Transverse colon (tissue), 4 donors: ENCODE measurements around the gene C11orf52.

ENCODE experiments used
- EP300 ChIP-seq: sonication (generic); formaldehyde crosslinking; IDR thresholded peaks from one replicate; pipeline ENCODE4 v1.6.1; 2017; ENCODE audit warnings: antibody characterized with exemption, low read depth
- POLR2A ChIP-seq: fragments of 450-650 bp; IDR thresholded peaks from one replicate; pipeline ENCODE4 v1.6.1; 2016; ENCODE audit warnings: antibody characterized with exemption, mild to moderate bottlenecking, moderate library complexity
- POLR2AphosphoS5 ChIP-seq, 3 donors: sonication (generic); formaldehyde crosslinking; IDR thresholded peaks; one replicate each; pipeline ENCODE4 v1.6.1; 2016; ENCODE audit warnings: antibody characterized with exemption in 3 of 3
- TF ChIP-seq, protein P1 (sequence below), 5 experiments: fragments of 200-600 bp in 3 of 5; fragments of 450-650 bp in 2 of 5; sonication (generic) in 3 of 5; IDR thresholded peaks; 1 replicate in 2 of 5; 2 replicates in 3 of 5; pipeline ENCODE4 v1.5.1; 2016 to 2017; ENCODE audit warnings: antibody characterized with exemption in 5 of 5, inconsistent platforms in 3 of 5, mild to moderate bottlenecking in 2 of 5, moderate library complexity in 1 of 5

DNA sequence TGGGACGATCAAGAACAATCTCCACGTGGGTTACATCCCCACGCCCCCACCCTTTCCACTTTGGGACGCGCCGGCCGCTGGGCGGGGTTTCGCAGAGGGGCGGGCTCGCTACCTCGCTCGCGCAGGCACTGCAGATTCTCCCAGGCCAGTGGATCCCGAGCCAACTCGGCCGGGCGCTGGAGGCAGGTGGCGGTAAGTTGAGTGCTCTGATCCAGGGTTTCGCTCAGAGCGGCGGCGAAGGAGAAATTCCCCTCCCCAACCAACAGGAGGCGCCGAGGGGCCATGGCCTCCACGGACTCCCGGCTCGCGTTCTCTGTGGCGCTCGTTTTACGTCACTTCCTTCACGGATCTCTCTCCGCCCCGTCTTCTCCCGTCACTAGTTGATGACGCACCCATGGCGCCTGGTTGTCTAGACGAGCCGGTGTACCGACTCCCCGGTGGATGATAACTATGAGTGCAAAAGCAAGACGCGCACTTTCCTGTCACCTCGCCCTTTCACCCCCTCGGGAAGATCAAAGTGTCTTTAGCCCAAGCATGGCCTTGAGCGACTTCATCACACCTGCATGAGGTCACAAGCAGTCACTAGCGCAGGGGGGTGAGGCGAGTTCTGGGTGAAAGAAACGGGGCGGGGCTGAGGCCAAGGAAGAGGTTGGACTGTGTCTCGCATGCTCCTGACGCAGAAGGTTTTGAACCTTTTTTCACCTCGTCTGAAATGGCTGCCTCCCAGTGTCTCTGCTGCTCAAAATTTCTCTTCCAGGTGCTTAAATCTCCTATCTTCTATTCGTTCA is 39.7 kb upstream of the C11orf52 start, which contains the start of the genes CFAP68 and FDXACB1:
- peak; percentile 51 for TF ChIP-seq POLR2A
- TF ChIP-seq, protein P1, sequence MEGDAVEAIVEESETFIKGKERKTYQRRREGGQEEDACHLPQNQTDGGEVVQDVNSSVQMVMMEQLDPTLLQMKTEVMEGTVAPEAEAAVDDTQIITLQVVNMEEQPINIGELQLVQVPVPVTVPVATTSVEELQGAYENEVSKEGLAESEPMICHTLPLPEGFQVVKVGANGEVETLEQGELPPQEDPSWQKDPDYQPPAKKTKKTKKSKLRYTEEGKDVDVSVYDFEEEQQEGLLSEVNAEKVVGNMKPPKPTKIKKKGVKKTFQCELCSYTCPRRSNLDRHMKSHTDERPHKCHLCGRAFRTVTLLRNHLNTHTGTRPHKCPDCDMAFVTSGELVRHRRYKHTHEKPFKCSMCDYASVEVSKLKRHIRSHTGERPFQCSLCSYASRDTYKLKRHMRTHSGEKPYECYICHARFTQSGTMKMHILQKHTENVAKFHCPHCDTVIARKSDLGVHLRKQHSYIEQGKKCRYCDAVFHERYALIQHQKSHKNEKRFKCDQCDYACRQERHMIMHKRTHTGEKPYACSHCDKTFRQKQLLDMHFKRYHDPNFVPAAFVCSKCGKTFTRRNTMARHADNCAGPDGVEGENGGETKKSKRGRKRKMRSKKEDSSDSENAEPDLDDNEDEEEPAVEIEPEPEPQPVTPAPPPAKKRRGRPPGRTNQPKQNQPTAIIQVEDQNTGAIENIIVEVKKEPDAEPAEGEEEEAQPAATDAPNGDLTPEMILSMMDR (IDR thresholded peaks at IDR 0.05): peak; percentile 94 to 99 (median 98)
- peak; percentile 33 to 80 (median 71) for TF ChIP-seq POLR2AphosphoS5 (IDR thresholded peaks at IDR 0.05)
- TF ChIP-seq EP300: peak; percentile 21
